HepG2 (cell line): ENCODE measurements around the gene SEM1. TPM values are rescaled to one million over a fixed set of nuclear protein-coding genes. Genes with fewer than 3 reads are reported as not detected.

Experiments used
- CENPT ChIP-seq: sonication (generic); formaldehyde crosslinking; IDR thresholded peaks from 2 replicates; pipeline ENCODE4 v1.8.0; 2022; ENCODE audit warnings: low read depth, mild to moderate bottlenecking, moderate library complexity, missing genetic modification reagents
- GFI1 ChIP-seq: sonication (generic); formaldehyde crosslinking; IDR thresholded peaks from 2 replicates; pipeline ENCODE4 v1.5.0; 2020; ENCODE audit warnings: missing genetic modification reagents, mild to moderate bottlenecking, borderline replicate concordance
- JUN ChIP-seq: sonication (generic); formaldehyde crosslinking; IDR thresholded peaks from 2 replicates; pipeline ENCODE4 v1.4.0; 2020; ENCODE audit warnings: mild to moderate bottlenecking, missing genetic modification reagents
- KAT8 ChIP-seq: IDR thresholded peaks from 2 replicates; pipeline ENCODE4 v1.6.1; 2016; ENCODE audit warnings: missing genetic modification reagents, missing compliant biosample characterization
- NFIC ChIP-seq: IDR thresholded peaks from 2 replicates; pipeline ENCODE4 v1.6.1; 2012; ENCODE audit warnings: mild to moderate bottlenecking, low read length, inconsistent platforms
- NFYC ChIP-seq: IDR thresholded peaks from 2 replicates; pipeline ENCODE4 v1.6.1; 2016; ENCODE audit warnings: missing genetic modification reagents, missing compliant biosample characterization
- RARG ChIP-seq: sonication (generic); formaldehyde crosslinking; IDR thresholded peaks from 2 replicates; pipeline ENCODE4 v1.4.0; 2020; ENCODE audit warnings: low read depth, mild to moderate bottlenecking, missing genetic modification reagents
- RBFOX2 ChIP-seq: fragments of 200-400 bp; formaldehyde crosslinking; IDR thresholded peaks from 2 replicates; pipeline ENCODE4 v1.6.1; 2017; ENCODE audit warnings: low read depth, mild to moderate bottlenecking, low read length
- SIX1 ChIP-seq: sonication (generic); formaldehyde crosslinking; IDR thresholded peaks from 2 replicates; pipeline ENCODE4 v1.4.0; 2020; ENCODE audit warnings: missing genetic modification reagents, borderline replicate concordance
- SP1 ChIP-seq, 2 experiments: fragments of 450-650 bp in 1 of 2; sonication (generic) in 1 of 2; formaldehyde crosslinking in 1 of 2; IDR thresholded peaks; 2 replicates each; pipeline versions ENCODE4 v1.4.0 to v1.6.1; 2016 to 2020; ENCODE audit warnings: missing genetic modification reagents in 1 of 2
- SP5 ChIP-seq: IDR thresholded peaks from 2 replicates; pipeline ENCODE4 v1.6.1; 2016; ENCODE audit warnings: low read depth, borderline replicate concordance
- ZBTB8A ChIP-seq: sonication (generic); formaldehyde crosslinking; IDR thresholded peaks from 2 replicates; pipeline ENCODE4 v1.4.0; 2020; ENCODE audit warnings: mild to moderate bottlenecking, low read depth, missing genetic modification reagents, borderline replicate concordance
- ZEB1 ChIP-seq: IDR thresholded peaks from 2 replicates; pipeline ENCODE4 v1.6.1; 2012; ENCODE audit warnings: mild to moderate bottlenecking, low read depth, inconsistent platforms; ENCODE audit not compliant: insufficient replicate concordance
- ZKSCAN5 ChIP-seq: sonication (generic); formaldehyde crosslinking; IDR thresholded peaks from 2 replicates; pipeline ENCODE4 v1.5.1; 2020; ENCODE audit warnings: mild to moderate bottlenecking, missing genetic modification reagents
- ZNF264 ChIP-seq: sonication (generic); formaldehyde crosslinking; IDR thresholded peaks from 2 replicates; pipeline ENCODE4 v1.4.0; 2020; ENCODE audit warnings: missing genetic modification reagents
- ZNF296 ChIP-seq: sonication (generic); formaldehyde crosslinking; conservative IDR thresholded peaks from 2 replicates; pipeline ENCODE4 v1.5.0; 2020; ENCODE audit warnings: mild to moderate bottlenecking, missing genetic modification reagents
- ZNF382 ChIP-seq: sonication (generic); formaldehyde crosslinking; IDR thresholded peaks from 2 replicates; pipeline ENCODE4 v1.5.0; 2020; ENCODE audit warnings: missing genetic modification reagents, mild to moderate bottlenecking, borderline replicate concordance
- ZNF496 ChIP-seq: sonication (generic); formaldehyde crosslinking; IDR thresholded peaks from 2 replicates; pipeline ENCODE4 v1.8.1; 2023; ENCODE audit warnings: mild to moderate bottlenecking, moderate library complexity, missing genetic modification reagents; ENCODE audit not compliant: insufficient replicate concordance
- ZNF567 ChIP-seq: sonication (generic); formaldehyde crosslinking; IDR thresholded peaks from 2 replicates; pipeline ENCODE4 v1.8.1; 2023; ENCODE audit warnings: mild to moderate bottlenecking, missing genetic modification reagents, borderline replicate concordance
- ZSCAN25 ChIP-seq: sonication (generic); formaldehyde crosslinking; IDR thresholded peaks from 2 replicates; pipeline ENCODE4 v1.8.0; 2022; ENCODE audit warnings: mild to moderate bottlenecking, missing genetic modification reagents
- polyA plus RNA-seq, 8 experiments: library from polyadenylated mRNA; depleted of rRNA in 3 of 8; stranded (reverse) in 7 of 8; unstranded in 1 of 8; fragments of >200 nt; fragmentation: Illumina TruSeq in 4 of 8; extraction: Trizol in 4 of 8; gene quantifications; 2 replicates each; pipeline versions ENCODE4 v1.2.1 to v1.2.3, GENCODE V29; 2011 to 2016; ENCODE audit warnings: low read depth in 4 of 8, missing spikeins in 1 of 8, mixed read lengths in 1 of 8; ENCODE audit not compliant: insufficient read depth in 1 of 8
- total RNA-seq, 5 experiments: library from RNA; depleted of rRNA; stranded (reverse); fragments of >200 nt; fragmentation: Illumina TruSeq; extraction: Trizol; gene quantifications; 2 replicates each; pipeline ENCODE4 v1.2.3, GENCODE V29; 2016; ENCODE audit warnings: low read depth in 1 of 5
- TF ChIP-seq, protein P1 (sequence below): sonication (generic); IDR thresholded peaks from 2 replicates; pipeline ENCODE4 v1.6.1; 2016; ENCODE audit warnings: low read depth, borderline replicate concordance
- TF ChIP-seq, protein P2 (sequence below): sonication (generic); formaldehyde crosslinking; IDR thresholded peaks from 2 replicates; pipeline ENCODE4 v1.5.0; 2020; ENCODE audit warnings: missing genetic modification reagents
- TF ChIP-seq, protein P3 (sequence below): sonication (generic); formaldehyde crosslinking; IDR thresholded peaks from 2 replicates; pipeline ENCODE4 v1.8.0; 2022; ENCODE audit warnings: mild to moderate bottlenecking, missing genetic modification reagents, moderate library complexity

The SEM1 gene
- total and polyA plus RNA-seq, 2 of the 13 experiments (the other 11 are each of a cell fraction or from before 2014, with no cell fraction given) = 40.7 to 174 TPM

DNA sequence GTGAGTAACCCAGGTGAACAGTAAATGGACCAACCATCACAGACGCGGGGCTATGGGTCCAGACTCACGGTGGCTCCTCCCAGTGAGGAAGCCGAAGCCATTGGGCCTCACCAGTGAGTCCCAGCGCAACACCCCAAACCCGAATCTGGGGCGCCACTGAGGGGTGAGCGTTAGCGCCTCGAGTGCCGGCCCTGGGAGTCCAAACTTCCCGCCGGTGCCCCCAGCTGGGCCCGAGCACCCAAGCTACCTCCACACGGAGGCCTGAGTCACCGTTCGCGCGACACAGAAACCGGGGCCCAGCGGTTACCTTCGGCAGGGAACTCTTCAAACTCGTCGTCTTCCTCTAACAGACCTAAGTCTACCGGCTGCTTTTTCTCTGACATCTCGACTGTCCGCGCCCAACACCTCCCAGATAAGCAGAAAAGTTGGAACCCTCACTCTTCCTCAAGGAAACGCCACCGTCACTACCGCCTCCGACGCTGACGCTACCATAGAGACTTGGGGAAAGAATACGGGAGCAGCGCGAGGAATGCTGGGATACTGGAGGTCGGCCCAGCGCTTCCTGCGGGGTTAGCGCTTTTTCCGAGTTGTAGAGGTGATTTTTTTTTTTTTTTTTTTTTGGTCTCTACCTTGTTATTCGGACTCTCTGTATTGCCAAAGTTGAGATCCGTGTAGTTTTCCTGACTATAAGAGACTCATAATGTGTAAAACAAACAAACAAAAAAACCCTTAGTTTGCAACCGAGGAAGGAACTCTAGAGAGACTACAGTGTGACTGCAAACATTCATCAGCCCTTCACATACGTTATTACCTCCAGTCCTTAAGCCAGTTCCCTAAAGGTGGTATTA, at the start of gene SEM1 (continued):
- TF ChIP-seq SP1 (IDR thresholded peaks at IDR 0.05) (no peak), SP1 (CRISPR knock-in tag; IDR thresholded peaks at IDR 0.05) (no peak), NFYC (CRISPR knock-in tag) (no peak), RBFOX2 (peak; percentile 63), SIX1 (CRISPR knock-in tag) (no peak), ZNF496 (CRISPR knock-in tag) (no peak), ZSCAN25 (CRISPR knock-in tag) (peak; percentile 44; the same call in 1 of the 2 replicates), ZKSCAN5 (CRISPR knock-in tag) (no peak), ZNF296 (CRISPR knock-in tag) (no peak), ZNF264 (CRISPR knock-in tag) (no peak; the same call in 1 of the 2 replicates), ZBTB8A (CRISPR knock-in tag) (no peak), RARG (CRISPR knock-in tag) (no peak), ZNF567 (CRISPR knock-in tag) (no peak), JUN (CRISPR knock-in tag) (no peak), CENPT (no peak), SP5 (CRISPR knock-in tag) (no peak), ZNF382 (no peak), GFI1 (CRISPR knock-in tag) (no peak; the same call in 1 of the 2 replicates), NFIC (peak; percentile 9; the same call in 1 of the 2 replicates), ZEB1 (no peak), KAT8 (CRISPR knock-in tag) (peak; percentile 97)
- TF ChIP-seq, protein P1, sequence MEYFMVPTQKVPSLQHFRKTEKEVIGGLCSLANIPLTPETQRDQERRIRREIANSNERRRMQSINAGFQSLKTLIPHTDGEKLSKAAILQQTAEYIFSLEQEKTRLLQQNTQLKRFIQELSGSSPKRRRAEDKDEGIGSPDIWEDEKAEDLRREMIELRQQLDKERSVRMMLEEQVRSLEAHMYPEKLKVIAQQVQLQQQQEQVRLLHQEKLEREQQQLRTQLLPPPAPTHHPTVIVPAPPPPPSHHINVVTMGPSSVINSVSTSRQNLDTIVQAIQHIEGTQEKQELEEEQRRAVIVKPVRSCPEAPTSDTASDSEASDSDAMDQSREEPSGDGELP = peak; percentile 76; the same call in 1 of the 2 replicates
- TF ChIP-seq, protein P2, sequence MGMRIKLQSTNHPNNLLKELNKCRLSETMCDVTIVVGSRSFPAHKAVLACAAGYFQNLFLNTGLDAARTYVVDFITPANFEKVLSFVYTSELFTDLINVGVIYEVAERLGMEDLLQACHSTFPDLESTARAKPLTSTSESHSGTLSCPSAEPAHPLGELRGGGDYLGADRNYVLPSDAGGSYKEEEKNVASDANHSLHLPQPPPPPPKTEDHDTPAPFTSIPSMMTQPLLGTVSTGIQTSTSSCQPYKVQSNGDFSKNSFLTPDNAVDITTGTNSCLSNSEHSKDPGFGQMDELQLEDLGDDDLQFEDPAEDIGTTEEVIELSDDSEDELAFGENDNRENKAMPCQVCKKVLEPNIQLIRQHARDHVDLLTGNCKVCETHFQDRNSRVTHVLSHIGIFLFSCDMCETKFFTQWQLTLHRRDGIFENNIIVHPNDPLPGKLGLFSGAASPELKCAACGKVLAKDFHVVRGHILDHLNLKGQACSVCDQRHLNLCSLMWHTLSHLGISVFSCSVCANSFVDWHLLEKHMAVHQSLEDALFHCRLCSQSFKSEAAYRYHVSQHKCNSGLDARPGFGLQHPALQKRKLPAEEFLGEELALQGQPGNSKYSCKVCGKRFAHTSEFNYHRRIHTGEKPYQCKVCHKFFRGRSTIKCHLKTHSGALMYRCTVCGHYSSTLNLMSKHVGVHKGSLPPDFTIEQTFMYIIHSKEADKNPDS (CRISPR knock-in tag) = 0 out of 2 replicates have a peak, but pooled peaks have one; percentile 27
- TF ChIP-seq, protein P3, sequence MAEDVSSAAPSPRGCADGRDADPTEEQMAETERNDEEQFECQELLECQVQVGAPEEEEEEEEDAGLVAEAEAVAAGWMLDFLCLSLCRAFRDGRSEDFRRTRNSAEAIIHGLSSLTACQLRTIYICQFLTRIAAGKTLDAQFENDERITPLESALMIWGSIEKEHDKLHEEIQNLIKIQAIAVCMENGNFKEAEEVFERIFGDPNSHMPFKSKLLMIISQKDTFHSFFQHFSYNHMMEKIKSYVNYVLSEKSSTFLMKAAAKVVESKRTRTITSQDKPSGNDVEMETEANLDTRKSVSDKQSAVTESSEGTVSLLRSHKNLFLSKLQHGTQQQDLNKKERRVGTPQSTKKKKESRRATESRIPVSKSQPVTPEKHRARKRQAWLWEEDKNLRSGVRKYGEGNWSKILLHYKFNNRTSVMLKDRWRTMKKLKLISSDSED (CRISPR knock-in tag) = no peak
